NOMO-1 treated with DMSO at 0.1 percent for 48 hours (cell line): ENCODE results near the gene BAK1.
"Not testable (repeated sequence)": the region's sequence is repeated elsewhere in the genome, so short reads cannot be mapped to it uniquely, and the experiment has no call there.

Source experiments
- DNase-seq: peaks from one replicate; lab custom pipeline; 2025; ENCODE audit not compliant: unreplicated experiment; lab: John Stamatoyannopoulos, UW

BAK1 gene

DNA sequence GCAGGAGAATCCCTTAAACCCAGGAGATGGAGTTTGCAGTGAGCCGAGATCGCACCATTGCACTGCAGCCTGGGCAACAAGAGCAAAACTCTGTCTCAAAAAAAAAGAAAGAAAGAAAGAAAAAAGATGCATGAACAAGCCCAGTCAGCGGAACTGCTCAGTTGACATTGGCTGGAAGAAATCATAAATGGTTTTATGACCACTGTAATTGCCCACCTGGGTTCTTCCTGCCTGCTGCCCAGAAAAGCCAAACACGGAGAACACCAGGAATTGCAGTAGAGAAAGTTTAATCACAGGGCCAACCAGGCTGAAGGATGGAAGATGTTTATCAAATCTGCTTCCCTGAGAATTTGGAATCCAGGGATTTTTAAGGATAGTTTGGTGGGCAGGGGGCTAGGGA is 22.7 kb downstream of the BAK1 start:
- DNase-seq, result no peak

DNA sequence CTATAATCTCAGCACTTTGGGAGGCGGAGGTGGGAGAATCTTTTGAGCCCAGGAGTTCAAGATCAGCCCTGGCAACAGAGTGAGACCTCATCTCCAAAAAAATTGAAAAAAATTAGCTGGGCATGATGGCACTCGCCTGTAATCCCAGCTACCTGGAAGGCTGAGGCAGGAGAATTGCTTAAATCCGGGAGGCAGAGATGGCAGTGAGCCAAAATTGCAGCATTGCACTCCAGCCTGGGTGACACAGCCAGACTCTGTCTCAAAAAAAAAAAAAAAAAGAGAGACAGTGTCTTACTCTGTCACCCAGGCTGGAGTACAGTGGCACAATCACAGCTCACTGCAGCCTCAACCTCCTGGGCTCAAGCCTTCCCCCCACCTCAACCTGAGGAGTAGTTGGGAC is 27.2 kb downstream of the BAK1 start:
- DNase-seq, result not testable (repeated sequence)

- no peak for DNase-seq
Observed at GRCh38 chr6:33552252-33552651, 27.8 kb downstream of the BAK1 start.

DNA sequence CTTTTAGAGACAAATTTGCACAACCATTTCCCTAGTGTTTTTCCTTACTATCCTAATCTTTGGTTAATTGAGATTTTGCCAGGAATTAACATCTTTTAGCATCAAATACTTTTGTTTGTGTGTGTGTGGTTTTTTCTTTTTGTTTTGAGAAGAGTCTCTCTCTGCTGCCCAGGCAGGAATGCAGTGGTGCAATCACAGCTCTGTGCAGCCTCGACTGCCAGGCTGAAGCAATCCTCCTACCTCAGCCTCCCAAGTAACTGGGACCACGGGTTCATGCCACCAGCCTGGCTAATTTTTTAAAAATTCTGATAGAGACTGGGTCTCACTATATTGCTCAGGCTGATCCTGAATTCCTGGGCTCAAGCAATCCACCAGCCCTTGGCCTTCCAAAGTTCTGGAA is 28.5 kb downstream of the BAK1 start:
- DNase-seq, result no peak

- DNase-seq, result no peak
Observed at GRCh38 chr6:33549896-33550295, 30.2 kb downstream of the BAK1 start.

DNA sequence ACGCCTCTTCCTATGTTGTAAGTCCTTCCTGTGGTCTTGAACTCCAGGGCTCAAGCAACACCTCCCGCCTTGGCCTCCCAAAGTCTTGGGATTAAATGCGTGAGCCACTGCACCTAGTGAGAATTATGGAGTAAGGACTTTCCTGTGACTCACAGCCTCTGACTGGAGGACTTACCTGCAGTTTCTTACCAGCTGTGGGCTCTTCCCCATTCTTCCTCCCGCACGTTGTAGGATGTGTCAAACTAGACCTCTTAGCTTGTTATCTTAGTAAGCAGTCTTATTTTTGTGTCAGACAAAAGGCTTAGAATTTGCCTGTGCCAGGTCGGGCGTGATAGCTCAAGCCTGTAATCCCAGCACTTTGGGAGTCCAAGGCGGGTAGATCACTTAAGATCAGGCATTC is 30.9 kb downstream of the BAK1 start:
- no peak for DNase-seq

- DNase-seq, result no peak
Observed at GRCh38 chr6:33547499-33547898, 32.6 kb downstream of the BAK1 start.

DNA sequence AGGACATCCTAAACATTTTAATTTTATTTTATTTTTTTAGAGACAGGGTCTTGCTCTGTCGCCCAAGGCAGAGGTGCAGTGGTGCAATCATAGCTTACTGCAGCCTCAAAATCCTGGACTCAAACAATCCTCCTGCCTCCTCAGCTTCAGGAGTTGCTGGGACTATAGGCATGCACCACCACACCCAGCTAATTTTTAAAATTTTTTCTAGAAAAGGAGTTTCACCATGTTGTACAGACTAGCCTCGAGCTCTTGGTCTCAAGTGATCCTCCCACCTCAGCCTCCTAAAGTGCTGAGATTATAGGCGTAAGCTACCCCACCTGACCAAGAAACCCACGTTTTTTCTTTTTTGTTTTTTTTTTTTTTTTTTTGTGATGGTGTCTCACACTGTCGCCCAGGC is 33.3 kb downstream of the BAK1 start:
- DNase-seq, result no peak

GRCh38 chr6:33545292-33545691 is 34.8 kb downstream of the BAK1 start:
- not testable (repeated sequence) for DNase-seq

- no peak for DNase-seq
Observed at GRCh38 chr6:33543116-33543515, 37.0 kb downstream of the BAK1 start.

DNA sequence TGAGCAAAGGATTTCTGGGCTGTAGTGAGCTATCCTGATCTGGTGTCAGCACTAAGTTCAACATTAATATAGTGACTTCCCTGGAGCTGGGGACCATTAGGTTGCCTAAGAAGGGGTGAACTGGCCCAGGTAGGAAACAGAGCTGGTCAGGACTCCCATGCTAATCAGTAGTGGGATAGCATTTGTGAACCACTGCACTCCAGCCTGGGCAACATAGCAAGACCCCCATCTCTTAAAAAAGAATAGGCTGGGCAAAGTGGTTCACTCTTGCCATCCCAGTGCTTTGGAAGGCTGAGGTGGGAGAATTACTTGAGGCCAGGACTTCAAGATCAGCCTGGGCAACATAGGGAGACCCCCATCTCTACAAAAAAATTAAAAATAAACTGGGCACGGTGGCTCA is 39.3 kb downstream of the BAK1 start:
- DNase-seq, result no peak

DNA sequence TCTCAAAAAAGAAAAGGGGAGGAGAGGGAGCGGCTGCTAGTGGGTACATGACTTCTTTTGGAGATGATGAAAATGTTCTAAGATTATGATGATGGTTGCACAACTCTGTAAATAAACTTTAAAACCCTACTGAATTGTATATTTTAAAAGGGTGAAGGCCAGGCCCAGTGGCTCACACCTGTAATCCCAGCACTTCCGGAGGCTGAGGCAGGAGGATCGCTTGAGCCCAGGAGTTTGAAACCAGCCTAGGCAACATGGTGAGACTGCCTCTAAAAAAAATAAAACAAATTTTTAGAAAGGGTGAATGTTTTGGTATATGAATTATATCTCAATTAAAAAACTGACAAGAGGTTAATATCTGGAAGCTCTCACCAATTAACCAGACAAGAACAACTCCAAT is 45.4 kb downstream of the BAK1 start:
- DNase-seq, result no peak

DNA sequence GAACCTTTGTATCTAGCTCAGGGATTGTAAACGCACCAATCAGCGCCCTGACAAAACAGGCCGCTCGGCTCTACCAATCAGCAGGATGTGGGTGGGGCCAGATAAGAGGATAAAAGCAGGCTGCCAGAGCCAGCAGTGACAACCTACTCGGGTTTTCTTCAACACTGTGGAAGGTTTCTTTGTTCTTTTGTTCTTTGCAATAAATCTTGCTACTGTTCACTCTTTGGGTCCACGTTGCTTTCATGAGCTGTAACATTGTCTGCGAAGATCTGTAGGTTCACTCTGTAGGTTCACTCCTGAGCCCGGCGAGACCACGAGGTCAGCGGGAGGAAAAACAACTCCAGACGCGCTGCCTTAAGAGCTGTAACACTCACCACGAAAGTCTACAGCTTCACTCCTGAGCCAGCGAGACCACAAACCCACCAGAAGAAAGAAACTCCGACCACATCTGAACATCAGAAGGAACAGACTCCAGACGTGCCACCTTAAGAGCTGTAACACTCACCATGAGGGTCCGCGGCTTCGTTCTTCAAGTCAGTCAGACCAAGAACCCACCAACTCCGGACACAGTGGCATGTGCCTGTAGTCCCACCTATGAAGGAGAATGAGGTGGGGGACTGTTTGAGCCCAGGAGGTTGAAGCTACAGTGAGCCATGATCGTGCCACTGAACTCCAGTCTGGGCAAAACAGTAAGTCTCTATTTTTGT is 46.8 kb downstream of the BAK1 start:
- DNase-seq, result not testable (repeated sequence)

DNA sequence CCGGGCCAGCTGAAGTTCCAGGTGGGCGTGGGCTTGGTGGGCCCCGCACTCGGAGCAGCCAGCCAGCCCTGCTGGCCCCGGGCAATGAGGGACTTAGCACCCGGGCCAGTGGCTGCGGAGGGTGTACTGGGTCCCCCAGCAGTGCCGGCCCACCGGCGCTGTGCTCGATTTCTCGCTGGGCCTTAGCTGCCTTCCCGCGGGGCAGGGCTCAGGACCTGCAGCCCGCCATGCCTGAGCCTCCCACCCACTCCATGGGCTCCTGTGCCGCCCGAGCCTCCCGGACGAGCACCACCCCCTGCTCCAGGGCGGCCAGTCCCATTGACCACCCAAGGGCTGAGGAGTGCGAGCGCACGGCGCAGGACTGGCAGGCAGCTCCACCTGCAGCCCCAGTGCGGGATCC is 47.6 kb downstream of the BAK1 start:
- DNase-seq, result not testable (repeated sequence)

GRCh38 chr6:33530617-33531016 is 49.5 kb downstream of the BAK1 start:
- not testable (repeated sequence) for DNase-seq
